ENCODE measurements around the gene KAT14. TPM values are rescaled to one million over a fixed set of nuclear protein-coding genes. Genes with fewer than 3 reads are reported as not detected.
"Not testable (repeated sequence)": the region's sequence is repeated elsewhere in the genome, so short reads cannot be mapped to it uniquely, and the experiment has no call there.

KAT14 gene
- total and polyA plus RNA-seq, 7 experiments from 2014 or later: 12.3 to 26.7 (median 18.8) TPM

DNA sequence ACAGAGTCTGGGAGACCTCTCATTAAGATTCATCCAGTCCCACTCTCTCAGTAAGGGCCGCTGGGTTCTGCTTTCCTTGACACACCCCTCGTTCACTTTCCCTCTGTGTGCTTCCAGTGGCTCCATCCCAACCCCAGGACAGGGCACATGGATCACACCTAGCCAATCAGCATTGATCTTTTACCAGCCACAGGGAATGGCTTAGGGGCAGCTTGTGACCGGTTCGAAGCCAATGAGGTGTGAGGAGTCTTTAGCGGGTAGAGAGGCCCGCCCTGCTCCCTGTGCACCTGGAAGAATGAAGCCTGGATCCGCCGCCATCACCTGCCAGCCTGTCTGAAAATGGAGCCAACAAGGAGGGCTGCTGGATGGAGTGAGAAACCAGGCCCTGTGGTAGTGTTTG is 44.8 kb upstream of the KAT14 start:
- Mint-ChIP-seq H3K27me3 (peaks cover 0 to 25% (median 7%) of the 10 kb centered on the region in 5 donors), H3K4me3 (no peak overlapping the region), H3K27ac (no peak overlapping the region), H3K36me3 (no peaks in the 10 kb centered on the region), H3K9me3 (no peaks in the 10 kb centered on the region), H3K4me1 (no peaks in the 10 kb centered on the region)
- Histone ChIP-seq H3K4me1 (ENCODE audit: control insufficient read depth in 2 of 2, insufficient read depth in 2 of 2, low read length in 2 of 2) (no peaks in the 10 kb centered on the region), H3K27ac (ENCODE audit: low read depth, low read length) (no peak overlapping the region), H3K27me3 (ENCODE audit: control insufficient read depth in 2 of 2, insufficient read depth in 2 of 2, low read length in 2 of 2) (no peaks in the 10 kb centered on the region), H3K4me3 (ENCODE audit: low read length) (no peak overlapping the region), H3K9me3 (ENCODE audit: control insufficient read depth in 2 of 3, low read length in 3 of 3) (no peaks in the 10 kb centered on the region), H3K36me3 (ENCODE audit: control insufficient read depth in 2 of 3, insufficient read depth in 3 of 3, low read length in 3 of 3) (no peaks in the 10 kb centered on the region)
- ATAC-seq: no peak
- DNase-seq: no peak
- POLR2A ChIA-PET: no interaction called here
- CTCF ChIA-PET: no interaction called here
- intact Hi-C loops (cut with micrococcal nuclease): no loop called here

GRCh38 chr20:18093388-18093787 is 44.3 kb upstream of the KAT14 start:
- Histone ChIP-seq H3K36me3 (ENCODE audit: control insufficient read depth in 2 of 3, insufficient read depth in 3 of 3, low read length in 3 of 3) (no peaks in the 10 kb centered on the region), H3K27me3 (ENCODE audit: control insufficient read depth in 2 of 2, insufficient read depth in 2 of 2, low read length in 2 of 2) (no peaks in the 10 kb centered on the region), H3K9me3 (ENCODE audit: control insufficient read depth in 2 of 3, low read length in 3 of 3) (no peaks in the 10 kb centered on the region), H3K4me3 (ENCODE audit: low read length) (no peak overlapping the region), H3K4me1 (ENCODE audit: control insufficient read depth in 2 of 2, insufficient read depth in 2 of 2, low read length in 2 of 2) (no peaks in the 10 kb centered on the region), H3K27ac (ENCODE audit: low read depth, low read length) (no peak overlapping the region)
- H3K27me3 Mint-ChIP-seq: peaks cover 0 to 29% (median 7%) of the 10 kb centered on the region in 5 donors
- DNase-seq (no peak), ATAC-seq (no peak)
- intact Hi-C loops (cut with micrococcal nuclease): no loop called here
- POLR2A ChIA-PET: no interaction called here
- H3K9me3 Mint-ChIP-seq: no peaks in the 10 kb centered on the region
- H3K27ac Mint-ChIP-seq: no peak overlapping the region
- CTCF ChIA-PET: no interaction called here
- no peaks in the 10 kb centered on the region for H3K36me3 Mint-ChIP-seq
- no peaks in the 10 kb centered on the region for H3K4me1 Mint-ChIP-seq
- no peak overlapping the region for H3K4me3 Mint-ChIP-seq

DNA sequence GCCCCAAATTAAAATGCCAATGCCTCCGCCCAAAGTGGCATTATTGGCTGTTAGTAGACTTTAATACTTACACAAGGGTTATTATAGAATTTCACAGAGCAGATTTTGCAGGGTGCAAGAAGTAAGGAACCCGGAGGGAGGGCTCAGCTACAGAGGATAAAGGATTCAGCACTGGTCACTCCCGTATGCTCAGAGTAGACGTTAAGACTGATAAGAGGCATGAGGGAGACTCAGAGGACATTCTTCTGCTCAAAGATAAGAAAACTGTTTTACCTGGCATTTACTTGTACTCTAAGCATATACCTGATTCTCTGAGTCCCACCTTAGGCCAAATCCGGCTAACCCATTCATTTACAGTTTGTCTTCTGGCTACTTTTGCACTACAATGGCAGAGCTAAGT is 43.5 kb upstream of the KAT14 start:
- Mint-ChIP-seq H3K27me3 (peaks cover 0 to 21% (median 9%) of the 10 kb centered on the region in 5 donors), H3K36me3 (no peaks in the 10 kb centered on the region), H3K4me3 (no peak overlapping the region), H3K4me1 (no peaks in the 10 kb centered on the region), H3K27ac (no peak overlapping the region), H3K9me3 (no peaks in the 10 kb centered on the region)
- H3K4me1 ChIP-seq (ENCODE audit: control insufficient read depth in 2 of 2, insufficient read depth in 2 of 2, low read length in 2 of 2): no peaks in the 10 kb centered on the region
- no peak overlapping the region for H3K4me3 ChIP-seq (ENCODE audit: low read length)
- no peak for ATAC-seq
- ChIA-PET POLR2A (no interaction called here), CTCF (no interaction called here)
- no peaks in the 10 kb centered on the region for H3K9me3 ChIP-seq (ENCODE audit: control insufficient read depth in 2 of 3, low read length in 3 of 3)
- no peaks in the 10 kb centered on the region for H3K27me3 ChIP-seq (ENCODE audit: control insufficient read depth in 2 of 2, insufficient read depth in 2 of 2, low read length in 2 of 2)
- H3K36me3 ChIP-seq (ENCODE audit: control insufficient read depth in 2 of 3, insufficient read depth in 3 of 3, low read length in 3 of 3): no peaks in the 10 kb centered on the region
- no peak overlapping the region for H3K27ac ChIP-seq (ENCODE audit: low read depth, low read length)
- intact Hi-C loops (cut with micrococcal nuclease): no loop called here
- DNase-seq: no peak

GRCh38 chr20:18100569-18100968 is 37.1 kb upstream of the KAT14 start:
- H3K27me3 ChIP-seq (ENCODE audit: control insufficient read depth in 2 of 2, insufficient read depth in 2 of 2, low read length in 2 of 2); H3K36me3 Mint-ChIP-seq; H3K27ac Mint-ChIP-seq; H3K4me1 Mint-ChIP-seq; H3K9me3 ChIP-seq (ENCODE audit: control insufficient read depth in 2 of 3, low read length in 3 of 3); H3K4me3 ChIP-seq (ENCODE audit: low read length); ATAC-seq; H3K4me1 ChIP-seq (ENCODE audit: control insufficient read depth in 2 of 2, insufficient read depth in 2 of 2, low read length in 2 of 2); H3K27ac ChIP-seq (ENCODE audit: low read depth, low read length); H3K4me3 Mint-ChIP-seq; POLR2A ChIA-PET; H3K36me3 ChIP-seq (ENCODE audit: control insufficient read depth in 2 of 3, insufficient read depth in 3 of 3, low read length in 3 of 3); H3K9me3 Mint-ChIP-seq; CTCF ChIA-PET; intact Hi-C loops (cut with micrococcal nuclease); DNase-seq: not testable (repeated sequence)
- peaks cover 5 to 23% (median 16%) of the 10 kb centered on the region in 5 donors for H3K27me3 Mint-ChIP-seq

- ChIA-PET POLR2A (no interaction called here), CTCF (no interaction called here)
- Histone ChIP-seq H3K27ac (ENCODE audit: low read depth, low read length) (no peak overlapping the region), H3K4me1 (ENCODE audit: control insufficient read depth in 2 of 2, insufficient read depth in 2 of 2, low read length in 2 of 2) (no peaks in the 10 kb centered on the region), H3K36me3 (ENCODE audit: control insufficient read depth in 2 of 3, insufficient read depth in 3 of 3, low read length in 3 of 3) (no peaks in the 10 kb centered on the region), H3K27me3 (ENCODE audit: control insufficient read depth in 2 of 2, insufficient read depth in 2 of 2, low read length in 2 of 2) (no peaks in the 10 kb centered on the region), H3K9me3 (ENCODE audit: control insufficient read depth in 2 of 3, low read length in 3 of 3) (no peaks in the 10 kb centered on the region), H3K4me3 (ENCODE audit: low read length) (no peak overlapping the region)
- no peaks in the 10 kb centered on the region for H3K4me1 Mint-ChIP-seq
- DNase-seq: no peak
- no peak overlapping the region for H3K27ac Mint-ChIP-seq
- ATAC-seq: no peak
- peaks cover 0 to 3% (median 0%) of the 10 kb centered on the region in 11 donors for H3K9me3 Mint-ChIP-seq
- H3K4me3 Mint-ChIP-seq: no peak overlapping the region
- peaks cover 5 to 23% (median 16%) of the 10 kb centered on the region in 5 donors for H3K27me3 Mint-ChIP-seq
- H3K36me3 Mint-ChIP-seq: peaks cover 0 to 4% (median 0%) of the 10 kb centered on the region in 5 donors
- intact Hi-C loops (cut with micrococcal nuclease): no loop called here
Observed at GRCh38 chr20:18101125-18101810, 36.4 kb upstream of the KAT14 start.

DNA sequence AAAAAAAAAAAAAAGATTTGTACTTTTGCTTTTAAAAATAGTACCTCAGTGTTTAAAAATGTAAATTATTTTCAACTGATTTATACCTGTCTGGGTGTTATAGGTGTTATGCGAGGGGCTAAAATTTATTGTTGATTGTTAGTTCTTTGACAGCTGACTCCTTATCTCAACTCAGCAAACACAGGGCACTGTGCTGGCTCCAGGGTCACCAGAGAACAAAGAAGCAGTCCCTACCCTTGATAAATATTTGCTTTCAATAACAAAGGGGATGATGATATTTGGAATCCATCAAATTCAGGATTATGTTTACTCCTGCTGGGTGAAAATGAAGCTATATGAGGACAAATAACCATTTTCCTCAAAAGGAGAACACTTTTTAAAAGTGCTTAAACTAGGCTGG is 34.2 kb upstream of the KAT14 start:
- H3K4me3 Mint-ChIP-seq: no peak overlapping the region

GRCh38 chr20:18108326-18108725 is 29.3 kb upstream of the KAT14 start:
- H3K4me3 ChIP-seq (ENCODE audit: low read length): no peak overlapping the region
- intact Hi-C loops (cut with micrococcal nuclease): no loop called here
- H3K36me3 ChIP-seq (ENCODE audit: control insufficient read depth in 2 of 3, insufficient read depth in 3 of 3, low read length in 3 of 3): no peaks in the 10 kb centered on the region
- H3K27me3 ChIP-seq (ENCODE audit: control insufficient read depth in 2 of 2, insufficient read depth in 2 of 2, low read length in 2 of 2): peaks cover 0 to 2% of the 10 kb centered on the region in 2 donors
- DNase-seq (no peak), ATAC-seq (no peak)
- H3K27ac ChIP-seq (ENCODE audit: low read depth, low read length): no peak overlapping the region
- H3K36me3 Mint-ChIP-seq: no peaks in the 10 kb centered on the region
- no peaks in the 10 kb centered on the region for H3K4me1 ChIP-seq (ENCODE audit: control insufficient read depth in 2 of 2, insufficient read depth in 2 of 2, low read length in 2 of 2)
- H3K9me3 Mint-ChIP-seq: peaks cover 0 to 15% (median 4%) of the 10 kb centered on the region in 11 donors
- POLR2A ChIA-PET: interaction anchor here (1.0 kb wide), 1 partner anchor 51 kb away, joined by 3 read pairs; no protein-coding TSS in a partner anchor
- no peak overlapping the region for H3K4me3 Mint-ChIP-seq
- CTCF ChIA-PET: no interaction called here
- no peaks in the 10 kb centered on the region for H3K9me3 ChIP-seq (ENCODE audit: control insufficient read depth in 2 of 3, low read length in 3 of 3)
- no peaks in the 10 kb centered on the region for H3K4me1 Mint-ChIP-seq
- peaks cover 0 to 18% (median 5%) of the 10 kb centered on the region in 5 donors for H3K27me3 Mint-ChIP-seq
- no peak overlapping the region for H3K27ac Mint-ChIP-seq

More for the DNA sequence above, 34.2 kb upstream of the KAT14 start:
- no peak overlapping the region for H3K4me3 ChIP-seq (ENCODE audit: low read length)
- POLR2A ChIA-PET: no interaction called here
- no peak for DNase-seq
- Mint-ChIP-seq H3K4me1 (no peaks in the 10 kb centered on the region), H3K9me3 (peaks cover 0 to 8% (median 0%) of the 10 kb centered on the region in 11 donors), H3K27me3 (peaks cover 10 to 27% (median 16%) of the 10 kb centered on the region in 5 donors), H3K36me3 (peaks cover 0 to 4% (median 0%) of the 10 kb centered on the region in 5 donors), H3K27ac (no peak overlapping the region)
- intact Hi-C loops (cut with micrococcal nuclease): no loop called here
- H3K27ac ChIP-seq (ENCODE audit: low read depth, low read length): no peak overlapping the region
- ATAC-seq: no peak
- no peaks in the 10 kb centered on the region for H3K27me3 ChIP-seq (ENCODE audit: control insufficient read depth in 2 of 2, insufficient read depth in 2 of 2, low read length in 2 of 2)
- CTCF ChIA-PET: no interaction called here
- no peaks in the 10 kb centered on the region for H3K4me1 ChIP-seq (ENCODE audit: control insufficient read depth in 2 of 2, insufficient read depth in 2 of 2, low read length in 2 of 2)
- no peaks in the 10 kb centered on the region for H3K36me3 ChIP-seq (ENCODE audit: control insufficient read depth in 2 of 3, insufficient read depth in 3 of 3, low read length in 3 of 3)
- H3K9me3 ChIP-seq (ENCODE audit: control insufficient read depth in 2 of 3, low read length in 3 of 3): no peaks in the 10 kb centered on the region

Measured in naive thymus-derived CD4-positive, alpha-beta T cell (primary cell).